Liver (tissue), 9 donors: ENCODE results near the gene PLXNB2. TPM values are rescaled to one million over a fixed set of nuclear protein-coding genes. Genes with fewer than 3 reads are reported as not detected.
A peak's percentile ranks its signal among the peaks of the same experiment; 100 is the strongest.

Source experiments
- DNase-seq: peaks from one replicate; pipeline ENCODE4 v3.0.0-alpha.2; 2017; ENCODE audit warnings: low spot score
- H3K27ac ChIP-seq, 2 donors: one replicate each; pipeline ENCODE4 v1.7.0; 2013; ENCODE audit warnings: inconsistent platforms in 2 of 2, low read length in 2 of 2, control low read depth in 1 of 2, low read depth in 1 of 2, mild to moderate bottlenecking in 1 of 2
- H3K27me3 ChIP-seq, 4 donors: one replicate each; pipeline versions ENCODE4 v1.6.1 to v1.7.0; 2013; ENCODE audit warnings: low read length in 3 of 4, inconsistent platforms in 1 of 4, mild to moderate bottlenecking in 1 of 4, moderate library complexity in 1 of 4; ENCODE audit not compliant: control insufficient read depth in 4 of 4, insufficient read depth in 4 of 4
- H3K36me3 ChIP-seq, 4 donors: one replicate each; pipeline versions ENCODE4 v1.6.1 to v1.7.0; 2013; ENCODE audit warnings: low read length in 3 of 4, mild to moderate bottlenecking in 3 of 4, low read depth in 1 of 4, moderate library complexity in 1 of 4; ENCODE audit not compliant: control insufficient read depth in 4 of 4, insufficient read depth in 3 of 4
- H3K4me1 ChIP-seq, 4 donors: one replicate each; pipeline versions ENCODE4 v1.6.1 to v1.7.0; 2013; ENCODE audit warnings: low read length in 3 of 4, mild to moderate bottlenecking in 3 of 4, moderate library complexity in 1 of 4; ENCODE audit not compliant: control insufficient read depth in 4 of 4, insufficient read depth in 4 of 4
- H3K4me3 ChIP-seq, 3 donors: one replicate each; pipeline versions ENCODE4 v1.6.1 to v1.7.0; 2013; ENCODE audit warnings: low read length in 3 of 3, control low read depth in 1 of 3, low read depth in 1 of 3, mild to moderate bottlenecking in 1 of 3
- H3K9ac ChIP-seq, 2 donors: one replicate each; pipeline ENCODE4 v1.7.0; 2013; ENCODE audit warnings: low read length in 2 of 2, mild to moderate bottlenecking in 2 of 2, moderate library complexity in 2 of 2, control low read depth in 1 of 2, low read depth in 1 of 2
- H3K9me3 ChIP-seq, 4 donors: one replicate each; pipeline versions ENCODE4 v1.6.1 to v1.7.0; 2013; ENCODE audit warnings: low read length in 3 of 4; ENCODE audit not compliant: control insufficient read depth in 4 of 4
- CTCF ChIP-seq: fragments of 150-350 bp; IDR thresholded peaks from 2 replicates; pipeline ENCODE4 v1.5.1; 2017; ENCODE audit warnings: improper control_type of control experiment, low read depth, low read length; ENCODE audit not compliant: missing input control
- EGR1 ChIP-seq, 2 donors: IDR thresholded peaks; 2 replicates each; pipeline ENCODE4 v1.6.1; 2016 to 2018; ENCODE audit warnings: antibody characterized with exemption in 2 of 2, low read depth in 2 of 2
- FOXA2 ChIP-seq: IDR thresholded peaks from 2 replicates; pipeline ENCODE4 v1.6.1; 2016; ENCODE audit warnings: antibody characterized with exemption
- HNF4A ChIP-seq, 2 donors: conservative IDR thresholded peaks; 2 replicates each; pipeline ENCODE4 v1.6.1; 2016; ENCODE audit warnings: antibody characterized with exemption in 2 of 2, mild to moderate bottlenecking in 2 of 2
- HNF4G ChIP-seq: IDR thresholded peaks from 2 replicates; pipeline ENCODE4 v1.6.1; 2016; ENCODE audit warnings: antibody characterized with exemption
- JUND ChIP-seq, 2 donors: IDR thresholded peaks; 2 replicates each; pipeline ENCODE4 v1.6.1; 2016; ENCODE audit warnings: antibody characterized with exemption in 2 of 2
- MAX ChIP-seq: IDR thresholded peaks from 2 replicates; pipeline ENCODE4 v1.6.1; 2016; ENCODE audit warnings: antibody characterized with exemption
- NR2F2 ChIP-seq: IDR thresholded peaks from 2 replicates; pipeline ENCODE4 v1.6.1; 2016; ENCODE audit warnings: antibody characterized with exemption
- RAD21 ChIP-seq, 2 donors: IDR thresholded peaks; 2 replicates each; pipeline ENCODE4 v1.6.1; 2016; ENCODE audit warnings: antibody characterized with exemption in 2 of 2, mild to moderate bottlenecking in 2 of 2
- REST ChIP-seq: IDR thresholded peaks from 2 replicates; pipeline ENCODE4 v1.6.1; 2016; ENCODE audit warnings: antibody characterized with exemption, mild to moderate bottlenecking
- RXRA ChIP-seq, 2 donors: IDR thresholded peaks; 2 replicates each; pipeline ENCODE4 v1.6.1; 2017 to 2018; ENCODE audit warnings: antibody characterized with exemption in 2 of 2, mild to moderate bottlenecking in 1 of 2
- SP1 ChIP-seq: IDR thresholded peaks from 2 replicates; pipeline ENCODE4 v1.6.1; 2018; ENCODE audit warnings: antibody characterized with exemption, mild to moderate bottlenecking
- TAF1 ChIP-seq: conservative IDR thresholded peaks from 2 replicates; pipeline ENCODE4 v1.6.1; 2016; ENCODE audit warnings: antibody characterized with exemption, mild to moderate bottlenecking
- ZBTB33 ChIP-seq: IDR thresholded peaks from 2 replicates; pipeline ENCODE4 v1.6.1; 2016; ENCODE audit warnings: antibody characterized with exemption
- WGBS: extraction: QIAGEN DNeasy Blood & Tissue Kit; methylation state at CpG from one replicate; pipeline ENCODE4 v1.1.7; 2013; 5-methylcytosine and 5-hydroxymethylcytosine counted together
- polyA plus RNA-seq, 2 donors: library from polyadenylated mRNA; stranded (reverse) in 1 of 2; unstranded in 1 of 2; fragments of 200-250 nt in 1 of 2; fragments of >200 nt in 1 of 2; fragmentation: Nextera tagmentation in 1 of 2; extraction: Ambion mirVana in 1 of 2; gene quantifications; one replicate each; pipeline versions ENCODE4 v1.2.1 to v1.2.3, GENCODE V29; 2013 to 2015
- total RNA-seq, 2 donors: library from RNA; depleted of rRNA; stranded (reverse); fragments of >200 nt; gene quantifications; one replicate each; pipeline ENCODE4 v1.2.3, GENCODE V29; 2014
- donor health status: healthy.
- donor health status: healthy.
- donor health status: healthy.
- donor health status: healthy.
- donor health status: healthy.

PLXNB2 gene
- total and polyA plus RNA-seq, 4 donors = 28.8 to 95.7 (median 73.9) TPM

GRCh38 chr22:50303515-50303847 lies 4.0 kb downstream of the PLXNB2 start:
- TF ChIP-seq JUND (IDR thresholded peaks at IDR 0.05) = no peak
- no peak for TF ChIP-seq EGR1 (IDR thresholded peaks at IDR 0.05; ENCODE audit: low read depth in 2 of 2)
- TF ChIP-seq HNF4A (conservative IDR thresholded peaks at IDR 0.05) = no peak
- TF ChIP-seq RAD21 (IDR thresholded peaks at IDR 0.05) = no peak
- TF ChIP-seq ZBTB33 = no peak
- no peak for TF ChIP-seq MAX
- DNase-seq = no peak
- Histone ChIP-seq H3K4me3 (no peak overlapping the region), H3K36me3 (no peaks in the 10 kb centered on the region), H3K9me3 (no peaks in the 10 kb centered on the region), H3K9ac (peak overlapping the region in 1 of 2 donors; percentile 22), H3K27ac (peak overlapping the region; percentile 75 to 85), H3K4me1 (peaks cover 32 to 81% (median 57%) of the 10 kb centered on the region in 4 donors), H3K27me3 (no peaks in the 10 kb centered on the region)
- 77% methylated on average over 7 of the region's 7 CpGs for WGBS

- H3K27ac ChIP-seq = peak overlapping the region; percentile 23 to 75
- no peak overlapping the region for H3K4me3 ChIP-seq
- no peaks in the 10 kb centered on the region for H3K27me3 ChIP-seq
- H3K4me1 ChIP-seq = peaks cover 38 to 85% (median 61%) of the 10 kb centered on the region in 4 donors
- no peak overlapping the region for H3K9ac ChIP-seq
- H3K9me3 ChIP-seq = no peaks in the 10 kb centered on the region
- TF ChIP-seq SP1 (no peak), CTCF (no peak), NR2F2 (no peak), HNF4A (conservative IDR thresholded peaks at IDR 0.05) (no peak), FOXA2 (no peak), JUND (IDR thresholded peaks at IDR 0.05) (no peak), HNF4G (no peak), RAD21 (IDR thresholded peaks at IDR 0.05) (no peak), TAF1 (no peak), MAX (no peak), REST (no peak), EGR1 (IDR thresholded peaks at IDR 0.05; ENCODE audit: low read depth in 2 of 2) (no peak), RXRA (IDR thresholded peaks at IDR 0.05) (no peak)
- WGBS = 55% methylated on average over 5 of the region's 5 CpGs
- no peaks in the 10 kb centered on the region for H3K36me3 ChIP-seq
- no peak for DNase-seq
Observed at GRCh38 chr22:50302564-50302963, 4.9 kb downstream of the PLXNB2 start.
